Duodenal mucosa (tissue), 2 donors: ENCODE results near the gene ADGRD2.

Experiments
- H3K27ac ChIP-seq: one replicate; pipeline ENCODE4 v1.7.0; 2013; ENCODE audit warnings: low read depth, low read length
- H3K27me3 ChIP-seq, 2 donors: one replicate each; pipeline ENCODE4 v1.7.0; 2013; ENCODE audit warnings: low read length in 2 of 2, control low read depth in 1 of 2; ENCODE audit not compliant: insufficient read depth in 2 of 2, control insufficient read depth in 1 of 2
- H3K36me3 ChIP-seq, 2 donors: one replicate each; pipeline ENCODE4 v1.7.0; 2013; ENCODE audit warnings: low read length in 2 of 2, control low read depth in 1 of 2; ENCODE audit not compliant: insufficient read depth in 2 of 2, control insufficient read depth in 1 of 2
- H3K4me1 ChIP-seq, 2 donors: one replicate each; pipeline ENCODE4 v1.7.0; 2013; ENCODE audit warnings: low read length in 2 of 2, control low read depth in 1 of 2; ENCODE audit not compliant: insufficient read depth in 2 of 2, control insufficient read depth in 1 of 2
- H3K4me3 ChIP-seq, 2 donors: one replicate each; pipeline ENCODE4 v1.7.0; 2013; ENCODE audit warnings: low read length in 2 of 2, low read depth in 1 of 2
- H3K9ac ChIP-seq, 2 donors: one replicate each; pipeline ENCODE4 v1.7.0; 2013; ENCODE audit warnings: low read length in 2 of 2, low read depth in 1 of 2
- H3K9me3 ChIP-seq, 2 donors: one replicate each; pipeline ENCODE4 v1.7.0; 2013; ENCODE audit warnings: low read length in 2 of 2, control low read depth in 1 of 2; ENCODE audit not compliant: control insufficient read depth in 1 of 2

ADGRD2 gene

GRCh38 chr9:124448019-124448418 is 2.2 kb upstream of the ADGRD2 start:
- Histone ChIP-seq H3K27me3 (peaks cover 21 to 29% of the 10 kb centered on the region in 2 donors), H3K9ac (no peak overlapping the region), H3K9me3 (no peaks in the 10 kb centered on the region), H3K4me1 (peaks cover 0 to 4% of the 10 kb centered on the region in 2 donors), H3K27ac (no peak overlapping the region), H3K36me3 (no peaks in the 10 kb centered on the region), H3K4me3 (no peak overlapping the region)

GRCh38 chr9:124449381-124450151 is 685 bp upstream of the ADGRD2 start:
- no peaks in the 10 kb centered on the region for H3K9me3 ChIP-seq
- no peak overlapping the region for H3K27ac ChIP-seq
- peaks cover 27 to 29% of the 10 kb centered on the region in 2 donors for H3K27me3 ChIP-seq
- no peaks in the 10 kb centered on the region for H3K36me3 ChIP-seq
- H3K4me3 ChIP-seq, result no peak overlapping the region
- H3K9ac ChIP-seq, result no peak overlapping the region
- peaks cover 0 to 4% of the 10 kb centered on the region in 2 donors for H3K4me1 ChIP-seq

GRCh38 chr9:124450931-124451661 is 845 bp downstream of the ADGRD2 start:
- H3K4me3 ChIP-seq, result no peak overlapping the region
- H3K9me3 ChIP-seq, result no peaks in the 10 kb centered on the region
- peaks cover 0 to 4% of the 10 kb centered on the region in 2 donors for H3K4me1 ChIP-seq
- no peak overlapping the region for H3K9ac ChIP-seq
- H3K27me3 ChIP-seq, result peaks cover 27 to 29% of the 10 kb centered on the region in 2 donors
- no peaks in the 10 kb centered on the region for H3K36me3 ChIP-seq
- H3K27ac ChIP-seq, result no peak overlapping the region

GRCh38 chr9:124452326-124452725 is 2.1 kb downstream of the ADGRD2 start:
- H3K36me3 ChIP-seq, result no peaks in the 10 kb centered on the region
- peaks cover 27 to 29% of the 10 kb centered on the region in 2 donors for H3K27me3 ChIP-seq
- no peak overlapping the region for H3K4me3 ChIP-seq
- H3K9ac ChIP-seq, result no peak overlapping the region
- H3K9me3 ChIP-seq, result no peaks in the 10 kb centered on the region
- no peak overlapping the region for H3K27ac ChIP-seq
- peaks cover 0 to 4% of the 10 kb centered on the region in 2 donors for H3K4me1 ChIP-seq

- Histone ChIP-seq H3K9me3 (no peaks in the 10 kb centered on the region), H3K36me3 (no peaks in the 10 kb centered on the region), H3K9ac (no peak overlapping the region), H3K4me1 (peaks cover 0 to 4% of the 10 kb centered on the region in 2 donors), H3K27ac (no peak overlapping the region), H3K4me3 (peak overlapping the region in 1 of 2 donors; percentile 8), H3K27me3 (peaks cover 26 to 29% of the 10 kb centered on the region in 2 donors)
Measured at GRCh38 chr9:124452841-124453585, 2.8 kb downstream of the ADGRD2 start.

GRCh38 chr9:124453586-124454191 is 3.4 kb downstream of the ADGRD2 start:
- peaks cover 0 to 4% of the 10 kb centered on the region in 2 donors for H3K4me1 ChIP-seq
- peaks cover 24 to 29% of the 10 kb centered on the region in 2 donors for H3K27me3 ChIP-seq
- peak overlapping the region in 1 of 2 donors; percentile 8 for H3K4me3 ChIP-seq
- H3K9ac ChIP-seq, result no peak overlapping the region
- H3K9me3 ChIP-seq, result no peaks in the 10 kb centered on the region
- H3K27ac ChIP-seq, result no peak overlapping the region
- H3K36me3 ChIP-seq, result no peaks in the 10 kb centered on the region

- H3K36me3 ChIP-seq, result no peaks in the 10 kb centered on the region
- H3K27ac ChIP-seq, result no peak overlapping the region
- H3K9ac ChIP-seq, result no peak overlapping the region
- H3K4me3 ChIP-seq, result no peak overlapping the region
- peaks cover 0 to 4% of the 10 kb centered on the region in 2 donors for H3K4me1 ChIP-seq
- peaks cover 24 to 29% of the 10 kb centered on the region in 2 donors for H3K27me3 ChIP-seq
- no peaks in the 10 kb centered on the region for H3K9me3 ChIP-seq
Measured at GRCh38 chr9:124454296-124454695, 4.0 kb downstream of the ADGRD2 start.

GRCh38 chr9:124454791-124455443 is 4.7 kb downstream of the ADGRD2 start:
- H3K27me3 ChIP-seq, result peaks cover 24% of the 10 kb centered on the region in 2 donors
- no peaks in the 10 kb centered on the region for H3K36me3 ChIP-seq
- H3K27ac ChIP-seq, result no peak overlapping the region
- H3K4me3 ChIP-seq, result no peak overlapping the region
- H3K9me3 ChIP-seq, result no peaks in the 10 kb centered on the region
- H3K9ac ChIP-seq, result no peak overlapping the region
- H3K4me1 ChIP-seq, result peaks cover 0 to 4% of the 10 kb centered on the region in 2 donors

- Histone ChIP-seq H3K27ac (no peak overlapping the region), H3K4me3 (no peak overlapping the region), H3K27me3 (peaks cover 16 to 18% of the 10 kb centered on the region in 2 donors), H3K4me1 (peaks cover 0 to 2% of the 10 kb centered on the region in 2 donors), H3K36me3 (no peaks in the 10 kb centered on the region), H3K9me3 (no peaks in the 10 kb centered on the region), H3K9ac (no peak overlapping the region)
Measured at GRCh38 chr9:124455820-124456219, 5.6 kb downstream of the ADGRD2 start.
